Gastroesophageal sphincter (tissue), 3 donors: ENCODE data around the gene ATRX.

Experiments
- CTCF ChIP-seq, 4 experiments: fragments of 200-600 bp in 2 of 4; fragments of 450-650 bp in 2 of 4; sonication (generic) in 1 of 4; IDR thresholded peaks; one replicate each; pipeline ENCODE4 v1.5.1; 2017 to 2019; ENCODE audit warnings: antibody characterized with exemption in 4 of 4, mild to moderate bottlenecking in 2 of 4, moderate library complexity in 2 of 4
- EP300 ChIP-seq: sonication (generic); formaldehyde crosslinking; IDR thresholded peaks from one replicate; pipeline ENCODE4 v1.6.1; 2017; ENCODE audit warnings: antibody characterized with exemption, mild to moderate bottlenecking

- no peak for TF ChIP-seq CTCF (IDR thresholded peaks at IDR 0.05)
- no peak for TF ChIP-seq EP300
Measured at GRCh38 chrX:77785486-77786364, at the start of gene ATRX.
